ENCODE results near the gene CDH15.

GRCh38 chr16:89138843-89139520, 32.6 kb upstream of the CDH15 start:
- TF ChIP-seq POLR2A (IDR thresholded peaks at IDR 0.05): no peak
- TF ChIP-seq CTCF (IDR thresholded peaks at IDR 0.05): no peak
